Astrocyte (in vitro differentiated cells and primary cell): ENCODE data around the gene RPUSD3.

ENCODE experiments used
- EZH2 ChIP-seq: IDR thresholded peaks from 2 replicates; pipeline ENCODE4 v1.6.1; 2012; ENCODE audit warnings: mild to moderate bottlenecking, low read length, inconsistent platforms; ENCODE audit not compliant: insufficient read depth
- TF ChIP-seq, protein P1 (sequence below): IDR thresholded peaks from 2 replicates; pipeline ENCODE4 v1.5.1; 2011; ENCODE audit warnings: low read depth, mild to moderate bottlenecking, inconsistent platforms, low read length, moderate library complexity; ENCODE audit not compliant: insufficient read depth

- TF ChIP-seq, protein P1, sequence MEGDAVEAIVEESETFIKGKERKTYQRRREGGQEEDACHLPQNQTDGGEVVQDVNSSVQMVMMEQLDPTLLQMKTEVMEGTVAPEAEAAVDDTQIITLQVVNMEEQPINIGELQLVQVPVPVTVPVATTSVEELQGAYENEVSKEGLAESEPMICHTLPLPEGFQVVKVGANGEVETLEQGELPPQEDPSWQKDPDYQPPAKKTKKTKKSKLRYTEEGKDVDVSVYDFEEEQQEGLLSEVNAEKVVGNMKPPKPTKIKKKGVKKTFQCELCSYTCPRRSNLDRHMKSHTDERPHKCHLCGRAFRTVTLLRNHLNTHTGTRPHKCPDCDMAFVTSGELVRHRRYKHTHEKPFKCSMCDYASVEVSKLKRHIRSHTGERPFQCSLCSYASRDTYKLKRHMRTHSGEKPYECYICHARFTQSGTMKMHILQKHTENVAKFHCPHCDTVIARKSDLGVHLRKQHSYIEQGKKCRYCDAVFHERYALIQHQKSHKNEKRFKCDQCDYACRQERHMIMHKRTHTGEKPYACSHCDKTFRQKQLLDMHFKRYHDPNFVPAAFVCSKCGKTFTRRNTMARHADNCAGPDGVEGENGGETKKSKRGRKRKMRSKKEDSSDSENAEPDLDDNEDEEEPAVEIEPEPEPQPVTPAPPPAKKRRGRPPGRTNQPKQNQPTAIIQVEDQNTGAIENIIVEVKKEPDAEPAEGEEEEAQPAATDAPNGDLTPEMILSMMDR: no peak
- TF ChIP-seq EZH2: no peak
These were observed 9.1 kb downstream of the RPUSD3 start for GRCh38 chr3:9834520-9835380.
